ENCODE measurements around the gene UGT1A1.

GRCh38 chr2:233764761-233765160 lies 4.7 kb downstream of the UGT1A1 start:
- TF ChIP-seq POLR2A (IDR thresholded peaks at IDR 0.05), result no peak
- TF ChIP-seq CTCF (IDR thresholded peaks at IDR 0.05), result no peak

Data from transverse colon (tissue), 3 donors.